ENCODE measurements around the gene ATXN7L1.

DNA sequence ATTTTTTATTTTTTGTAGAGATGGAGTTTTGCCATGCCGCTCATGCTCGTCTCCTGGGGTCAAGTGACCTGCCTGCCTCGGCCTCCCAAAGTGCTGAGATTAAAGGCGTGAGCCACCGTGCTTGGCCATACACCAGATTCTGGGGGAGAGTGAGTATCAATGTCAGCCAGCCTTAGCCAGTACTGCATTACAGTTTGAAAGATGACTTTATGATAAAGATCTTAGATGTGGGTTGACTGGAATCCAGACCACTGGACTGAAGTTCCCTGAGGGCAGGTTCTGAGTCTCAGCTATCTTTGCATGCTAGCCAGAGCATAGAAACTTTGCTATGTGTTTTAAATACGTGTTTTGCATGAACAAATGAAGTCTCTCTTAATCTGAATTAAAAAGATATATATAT is 177.9 kb downstream of the ATXN7L1 start:
- TF ChIP-seq POLR2A (IDR thresholded peaks at IDR 0.05; ENCODE audit: low read depth, low read length) (no peak), POLR2AphosphoS5 (IDR thresholded peaks at IDR 0.05; ENCODE audit: low read depth, low read length) (no peak)
